Spleen (tissue), 11 donors: Measurements from ENCODE around the gene CCDC12. TPM values are rescaled to one million over a fixed set of nuclear protein-coding genes. Genes with fewer than 3 reads are reported as not detected.
A peak's percentile ranks its signal among the peaks of the same experiment; 100 is the strongest.

Experiments used
- DNase-seq: peaks from one replicate; pipeline ENCODE4 v3.0.0-alpha.2; 2020
- H3K27ac ChIP-seq, 8 donors: fragments of 200-600 bp; sonication (generic) in 7 of 8; 1 replicate in 4 of 8; 2 replicates in 4 of 8; pipeline versions ENCODE4 v1.5.0 to v1.8.0; 2016 to 2021; ENCODE audit warnings: inconsistent platforms in 4 of 8, mild to moderate bottlenecking in 4 of 8, moderate library complexity in 1 of 8
- H3K27me3 ChIP-seq, 7 donors: fragments of 200-600 bp; sonication (generic) in 6 of 7; replicated peaks in 1 of 7; 1 replicate in 4 of 7; 2 replicates in 3 of 7; pipeline versions ENCODE4 v1.5.0 to v1.8.0; 2016 to 2021; ENCODE audit warnings: inconsistent platforms in 3 of 7, mild to moderate bottlenecking in 1 of 7
- H3K36me3 ChIP-seq, 6 donors: fragments of 200-600 bp; sonication (generic) in 5 of 6; 1 replicate in 4 of 6; 2 replicates in 2 of 6; pipeline versions ENCODE4 v1.5.0 to v1.8.0; 2016 to 2021; ENCODE audit warnings: inconsistent platforms in 2 of 6
- H3K4me1 ChIP-seq, 6 donors: fragments of 200-600 bp; sonication (generic) in 5 of 6; 1 replicate in 3 of 6; 2 replicates in 3 of 6; pipeline versions ENCODE4 v1.5.0 to v1.8.0; 2016 to 2021; ENCODE audit warnings: inconsistent platforms in 3 of 6
- H3K4me3 ChIP-seq, 8 donors: fragments of 200-600 bp; sonication (generic) in 7 of 8; 1 replicate in 4 of 8; 2 replicates in 4 of 8; pipeline versions ENCODE4 v1.5.0 to v1.8.0; 2016 to 2021; ENCODE audit warnings: inconsistent platforms in 4 of 8, mild to moderate bottlenecking in 4 of 8, moderate library complexity in 2 of 8
- H3K9me3 ChIP-seq, 8 donors: fragments of 200-600 bp; sonication (generic) in 7 of 8; 1 replicate in 4 of 8; 2 replicates in 4 of 8; pipeline versions ENCODE4 v1.5.0 to v1.8.0; 2016 to 2021; ENCODE audit warnings: inconsistent platforms in 4 of 8
- POLR2A ChIP-seq, 3 donors: fragments of 450-650 bp; IDR thresholded peaks; one replicate each; pipeline ENCODE4 v1.5.1; 2017; ENCODE audit warnings: antibody characterized with exemption in 3 of 3, mild to moderate bottlenecking in 1 of 3
- POLR2AphosphoS5 ChIP-seq, 3 donors: sonication (generic); formaldehyde crosslinking; IDR thresholded peaks; one replicate each; pipeline ENCODE4 v1.5.1; 2017; ENCODE audit warnings: antibody characterized with exemption in 3 of 3
- WGBS, 5 donors: extraction: QIAGEN DNeasy Blood & Tissue Kit in 3 of 5; methylation state at CpG; one replicate each; pipeline versions ENCODE4 v1.1.5 to v1.1.7; 2013 to 2018; 5-methylcytosine and 5-hydroxymethylcytosine counted together
- intact Hi-C: fragments of 100-400 bp; cut with DNase I; formaldehyde crosslinking; loops from one replicate; pipeline ENCODE4 v1.15.0; 2023; ENCODE audit warnings: low total_unique reads
- polyA plus RNA-seq, 3 donors: library from polyadenylated mRNA; stranded (reverse); fragments of 200-250 nt; gene quantifications; one replicate each; pipeline ENCODE4 v1.2.1, GENCODE V29; 2013
- total RNA-seq, 7 donors: library from RNA; depleted of rRNA in 3 of 7; stranded (reverse); fragments of >200 nt in 3 of 7; fragmentation: NEBNext Ultra II Directional in 4 of 7; extraction: Animal tissue kit (Norgen Biotek cat#: 25700) in 4 of 7; gene quantifications; one replicate each; pipeline versions ENCODE4 v1.1.0 to v1.2.1, GENCODE V29; 2016 to 2021
- TF ChIP-seq, protein P1 (sequence below), 11 experiments: fragments of 200-600 bp in 7 of 11; fragments of 450-650 bp in 4 of 11; sonication (generic) in 4 of 11; IDR thresholded peaks in 8 of 11; conservative IDR thresholded peaks in 3 of 11; 1 replicate in 7 of 11; 2 replicates in 4 of 11; pipeline versions ENCODE4 v1.4.0 to v1.8.0; 2016 to 2021; ENCODE audit warnings: antibody characterized with exemption in 11 of 11, inconsistent platforms in 4 of 11, mild to moderate bottlenecking in 1 of 11
- donor health status: healthy with polysubstance abuse.
- donor health status: DM: no; HTN: no; CAD: no; lungs with moderate emphysema.
- donor health status: DM: no; HTN: no; CAD: no.
- donor health status: Bipolar disorder and iron deficiency.
- donor health status: healthy.
- donor health status: DM: no; HTN: no; CAD: no.
- donor health status: DM: yes; HTN: yes; CAD: no.

CCDC12 gene
- total and polyA plus RNA-seq, 10 donors, result 36.5 to 124 (median 55.7) TPM

DNA sequence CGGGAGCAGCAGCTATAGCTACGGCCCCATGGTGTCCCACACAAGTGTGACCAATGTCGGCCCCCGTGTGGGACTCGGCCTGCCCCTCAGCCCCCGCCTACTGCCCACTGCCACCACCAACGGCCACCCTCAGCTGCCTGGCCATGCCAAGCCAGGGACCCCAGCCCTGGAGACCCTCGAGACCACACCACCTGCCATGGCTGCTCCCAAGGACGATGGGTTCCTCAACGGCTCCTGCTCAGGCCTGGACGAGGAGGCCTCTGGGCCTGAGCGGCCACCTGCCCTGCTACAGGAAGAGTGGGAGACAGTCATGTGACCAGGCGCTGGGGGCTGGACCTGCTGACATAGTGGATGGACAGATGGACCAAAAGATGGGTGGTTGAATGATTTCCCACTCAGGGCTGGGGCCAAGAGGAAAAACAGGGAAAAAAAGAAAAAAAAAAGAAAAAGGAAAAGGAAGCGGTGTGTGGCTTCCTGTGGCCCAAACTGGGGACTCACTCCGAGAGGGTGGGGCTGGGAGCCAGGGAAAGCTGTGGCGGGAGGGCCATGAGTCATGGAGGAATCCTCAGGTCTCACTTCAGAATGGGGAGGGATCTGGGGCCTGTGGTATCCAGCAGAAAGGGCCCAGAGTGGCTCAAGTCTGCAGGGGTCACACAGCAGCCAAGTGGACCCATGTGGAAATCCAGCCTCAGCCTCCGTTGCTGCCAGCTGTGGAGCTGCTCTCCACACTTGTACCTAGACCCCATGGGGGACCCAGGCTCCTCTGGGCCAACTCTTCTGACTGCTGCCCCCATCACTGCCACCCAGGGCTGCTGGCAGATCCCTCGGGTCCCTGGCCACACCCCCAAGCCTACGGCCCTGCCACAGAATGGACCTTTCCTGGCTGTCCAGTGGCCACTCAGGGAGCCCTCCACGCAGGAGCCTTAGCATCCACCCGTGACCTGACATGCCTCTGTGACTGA lies 72.9 kb downstream of the CCDC12 start:
- intact Hi-C loops, result no loop called here
- H3K27ac ChIP-seq, result no peak overlapping the region
- no peak overlapping the region for H3K4me3 ChIP-seq
- 67 to 80% (median 74%) methylated on average over 20 to 21 of the region's 21 CpGs for WGBS, 5 donors
- H3K27me3 ChIP-seq, result peaks cover 0 to 11% (median 6%) of the 10 kb centered on the region in 7 donors
- no peaks in the 10 kb centered on the region for H3K36me3 ChIP-seq
- peaks cover 0 to 24% (median 14%) of the 10 kb centered on the region in 6 donors for H3K4me1 ChIP-seq
- TF ChIP-seq, protein P1, sequence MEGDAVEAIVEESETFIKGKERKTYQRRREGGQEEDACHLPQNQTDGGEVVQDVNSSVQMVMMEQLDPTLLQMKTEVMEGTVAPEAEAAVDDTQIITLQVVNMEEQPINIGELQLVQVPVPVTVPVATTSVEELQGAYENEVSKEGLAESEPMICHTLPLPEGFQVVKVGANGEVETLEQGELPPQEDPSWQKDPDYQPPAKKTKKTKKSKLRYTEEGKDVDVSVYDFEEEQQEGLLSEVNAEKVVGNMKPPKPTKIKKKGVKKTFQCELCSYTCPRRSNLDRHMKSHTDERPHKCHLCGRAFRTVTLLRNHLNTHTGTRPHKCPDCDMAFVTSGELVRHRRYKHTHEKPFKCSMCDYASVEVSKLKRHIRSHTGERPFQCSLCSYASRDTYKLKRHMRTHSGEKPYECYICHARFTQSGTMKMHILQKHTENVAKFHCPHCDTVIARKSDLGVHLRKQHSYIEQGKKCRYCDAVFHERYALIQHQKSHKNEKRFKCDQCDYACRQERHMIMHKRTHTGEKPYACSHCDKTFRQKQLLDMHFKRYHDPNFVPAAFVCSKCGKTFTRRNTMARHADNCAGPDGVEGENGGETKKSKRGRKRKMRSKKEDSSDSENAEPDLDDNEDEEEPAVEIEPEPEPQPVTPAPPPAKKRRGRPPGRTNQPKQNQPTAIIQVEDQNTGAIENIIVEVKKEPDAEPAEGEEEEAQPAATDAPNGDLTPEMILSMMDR (IDR thresholded peaks at IDR 0.05 in 8 of 11, conservative IDR thresholded peaks at IDR 0.05 in 3 of 11), result no peak
- peak in 1 of 3 donors; percentile 33 for TF ChIP-seq POLR2AphosphoS5 (IDR thresholded peaks at IDR 0.05)
- no peaks in the 10 kb centered on the region for H3K9me3 ChIP-seq
- peak; percentile 64 for DNase-seq

DNA sequence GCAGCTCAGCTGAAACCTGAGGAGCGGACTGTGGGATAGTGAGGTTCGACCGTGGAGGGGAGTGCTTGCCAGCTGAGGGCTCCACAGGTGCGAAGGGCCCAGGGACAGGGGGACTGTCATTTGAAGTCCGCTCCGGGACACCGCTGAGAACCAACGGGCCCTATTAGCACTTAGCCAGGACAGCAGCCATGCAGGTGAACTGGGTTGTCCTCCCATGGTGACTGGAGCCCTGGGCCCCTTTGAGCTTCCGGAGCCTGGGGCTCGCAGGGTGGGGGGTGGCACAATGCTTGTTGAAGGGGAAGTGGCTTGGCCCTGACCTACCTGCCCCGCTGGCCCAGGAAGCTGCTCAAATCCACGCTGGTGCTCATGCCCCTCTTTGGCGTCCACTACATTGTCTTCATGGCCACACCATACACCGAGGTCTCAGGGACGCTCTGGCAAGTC lies 74.3 kb downstream of the CCDC12 start:
- intact Hi-C loops, result no loop called here
- 84 to 95% (median 88%) methylated on average over 12 to 15 of the region's 15 CpGs for WGBS, 5 donors

DNA sequence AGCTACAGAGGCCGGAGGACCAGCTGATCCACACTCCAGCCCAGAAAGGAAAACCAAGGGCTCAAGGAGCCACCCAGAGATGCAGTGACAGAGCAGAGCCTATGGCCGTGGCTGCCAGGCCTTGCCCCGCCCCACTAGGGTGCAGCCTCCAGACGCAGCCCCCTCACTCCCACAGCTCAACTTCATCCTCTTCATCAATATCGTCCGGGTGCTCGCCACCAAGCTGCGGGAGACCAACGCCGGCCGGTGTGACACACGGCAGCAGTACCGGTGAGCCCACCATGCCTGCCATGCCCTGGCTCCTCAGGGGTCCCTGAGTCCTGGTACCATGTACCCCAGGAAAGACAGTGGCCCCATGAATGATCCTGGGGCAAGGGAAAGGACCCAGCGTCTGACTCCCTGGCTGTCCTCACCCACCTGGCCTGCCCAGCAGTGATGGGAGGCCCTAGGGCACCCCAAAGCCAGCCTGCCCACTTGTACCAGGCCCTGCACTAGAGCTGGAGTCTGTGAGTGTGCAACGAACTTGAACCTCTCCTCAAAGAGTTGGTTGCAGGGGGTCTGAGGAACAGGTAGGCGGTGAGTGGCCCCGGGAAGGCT lies 74.9 kb downstream of the CCDC12 start:
- Histone ChIP-seq H3K27ac (no peak overlapping the region), H3K4me1 (peaks cover 0 to 30% (median 14%) of the 10 kb centered on the region in 6 donors), H3K9me3 (no peaks in the 10 kb centered on the region), H3K27me3 (peaks cover 0 to 23% (median 14%) of the 10 kb centered on the region in 7 donors), H3K4me3 (no peak overlapping the region), H3K36me3 (no peaks in the 10 kb centered on the region)
- 86 to 94% (median 92%) methylated on average over 5 to 17 of the region's 17 CpGs for WGBS, 5 donors
- peak; percentile 60 for DNase-seq
- intact Hi-C loops, result no loop called here
- TF ChIP-seq, protein P1 (IDR thresholded peaks at IDR 0.05 in 8 of 11, conservative IDR thresholded peaks at IDR 0.05 in 3 of 11), result no peak
- TF ChIP-seq POLR2AphosphoS5 (IDR thresholded peaks at IDR 0.05) (peak in 1 of 3 donors; percentile 54), POLR2A (IDR thresholded peaks at IDR 0.05) (no peak)

More for the DNA sequence above, 74.3 kb downstream of the CCDC12 start:
- no peaks in the 10 kb centered on the region for H3K36me3 ChIP-seq
- H3K9me3 ChIP-seq, result no peaks in the 10 kb centered on the region
- peaks cover 0 to 30% (median 14%) of the 10 kb centered on the region in 6 donors for H3K4me1 ChIP-seq
- TF ChIP-seq POLR2AphosphoS5 (IDR thresholded peaks at IDR 0.05), result no peak
- TF ChIP-seq, protein P1 (IDR thresholded peaks at IDR 0.05 in 8 of 11, conservative IDR thresholded peaks at IDR 0.05 in 3 of 11), result no peak
- no peak for TF ChIP-seq POLR2A (IDR thresholded peaks at IDR 0.05)
- H3K27me3 ChIP-seq, result peaks cover 0 to 23% (median 14%) of the 10 kb centered on the region in 7 donors
- peak; percentile 61 for DNase-seq
- no peak overlapping the region for H3K27ac ChIP-seq
- no peak overlapping the region for H3K4me3 ChIP-seq

DNA sequence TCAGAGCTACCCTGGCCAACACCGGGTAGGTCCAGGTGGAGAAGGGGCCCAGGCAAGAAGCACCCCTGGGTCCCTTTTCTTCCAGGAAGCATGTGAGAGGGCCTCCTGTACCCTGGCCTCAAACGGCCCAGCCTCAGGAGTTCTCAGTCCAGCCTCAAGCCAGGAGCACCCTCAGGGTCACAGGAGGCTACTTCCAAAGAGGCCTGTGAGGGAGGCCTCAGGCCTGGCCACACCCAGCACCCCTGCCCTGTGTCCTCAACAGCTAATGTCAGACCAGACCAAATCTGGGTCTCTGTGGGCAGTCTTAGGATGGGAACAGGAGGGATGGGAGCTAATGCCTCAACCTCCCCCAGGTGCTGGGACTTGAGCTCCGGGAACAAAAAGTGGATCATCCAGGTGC lies 75.5 kb downstream of the CCDC12 start:
- no peaks in the 10 kb centered on the region for H3K9me3 ChIP-seq
- peak; percentile 51 for DNase-seq
- peaks cover 0 to 30% (median 14%) of the 10 kb centered on the region in 6 donors for H3K4me1 ChIP-seq
- no peak overlapping the region for H3K4me3 ChIP-seq
- TF ChIP-seq POLR2A (IDR thresholded peaks at IDR 0.05), result no peak
- no peak for TF ChIP-seq POLR2AphosphoS5 (IDR thresholded peaks at IDR 0.05)
- TF ChIP-seq, protein P1 (IDR thresholded peaks at IDR 0.05 in 8 of 11, conservative IDR thresholded peaks at IDR 0.05 in 3 of 11), result no peak
- H3K27me3 ChIP-seq, result peaks cover 0 to 23% (median 14%) of the 10 kb centered on the region in 7 donors
- intact Hi-C loops, result no loop called here
- H3K36me3 ChIP-seq, result no peaks in the 10 kb centered on the region
- WGBS, 5 donors, result 76 to 100% (median 91%) methylated on average over 1 to 3 of the region's 3 CpGs
- H3K27ac ChIP-seq, result no peak overlapping the region
